SH-SY5Y (cell line): ENCODE measurements around the gene BDKRB2.

Experiments
- GATA2 ChIP-seq: IDR thresholded peaks from 2 replicates; pipeline ENCODE4 v1.6.1; 2011; ENCODE audit warnings: mild to moderate bottlenecking, low read depth, low read length
- GATA3 ChIP-seq: IDR thresholded peaks from 2 replicates; pipeline ENCODE4 v1.6.1; 2011; ENCODE audit warnings: low read depth, mild to moderate bottlenecking, low read length, moderate library complexity

BDKRB2 gene

GRCh38 chr14:96167224-96168148 is 37.2 kb upstream of the BDKRB2 start:
- TF ChIP-seq GATA2: no peak
- TF ChIP-seq GATA3: no peak

- no peak for TF ChIP-seq GATA3
These were observed 36.1 kb upstream of the BDKRB2 start for GRCh38 chr14:96168581-96168980.

DNA sequence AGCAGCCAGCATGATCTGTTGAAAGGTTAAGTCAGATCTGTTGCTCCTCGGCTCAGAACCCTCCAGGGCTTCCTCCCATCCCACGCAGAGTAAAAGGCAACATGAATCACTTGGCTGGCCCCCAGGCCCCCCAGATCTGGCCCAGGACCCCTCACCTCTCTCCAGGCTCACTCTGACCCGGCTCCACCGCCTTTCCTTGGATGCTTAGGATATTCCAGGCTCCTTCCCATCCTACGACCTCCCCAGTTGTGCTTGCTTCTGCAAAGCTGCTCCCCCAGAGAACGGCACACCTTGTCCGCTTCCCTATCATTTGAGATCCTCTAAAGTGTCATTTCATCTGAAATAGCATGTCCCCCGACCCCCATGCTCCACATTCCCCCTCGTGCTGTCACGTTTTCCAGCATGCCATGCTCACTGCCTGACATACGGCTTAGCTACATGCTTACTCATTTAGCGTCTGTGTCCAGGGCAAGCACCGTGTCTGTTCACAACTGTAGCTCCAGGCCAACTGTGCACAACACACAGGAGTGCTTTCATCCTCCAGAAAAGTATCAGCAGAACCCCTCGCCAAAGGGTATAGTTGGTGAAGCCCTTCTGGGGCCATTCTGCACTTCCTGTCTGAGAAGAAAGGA is 33.6 kb upstream of the BDKRB2 start:
- TF ChIP-seq GATA3 (no peak), GATA2 (no peak)

- no peak for TF ChIP-seq GATA2
- TF ChIP-seq GATA3: no peak
These were observed 30.8 kb upstream of the BDKRB2 start for GRCh38 chr14:96173636-96174475.

GRCh38 chr14:96176275-96176674 is 28.4 kb upstream of the BDKRB2 start:
- TF ChIP-seq GATA3 (no peak), GATA2 (no peak)

DNA sequence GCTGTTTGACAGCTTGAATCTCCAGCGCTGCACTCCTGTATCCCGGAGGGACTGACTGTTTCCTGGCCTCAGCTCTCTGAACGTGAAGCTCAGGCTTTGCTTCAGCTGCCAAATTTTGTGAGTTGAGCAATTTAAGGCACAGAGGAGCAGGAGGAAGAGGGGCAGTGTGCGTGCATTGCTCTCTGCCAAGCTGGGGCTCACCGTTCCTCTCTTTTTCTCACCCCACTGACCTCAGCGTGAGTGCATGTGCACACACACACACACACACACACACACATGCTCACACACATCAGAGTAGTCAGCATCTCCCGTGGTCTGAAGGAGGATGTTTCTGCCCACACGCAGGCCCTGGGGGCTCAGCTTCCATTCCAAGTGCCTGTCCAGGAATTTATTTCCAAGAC is 27.8 kb upstream of the BDKRB2 start:
- no peak for TF ChIP-seq GATA3
- TF ChIP-seq GATA2: no peak

GRCh38 chr14:96177766-96178375 is 26.8 kb upstream of the BDKRB2 start:
- TF ChIP-seq GATA2: no peak
- no peak for TF ChIP-seq GATA3

DNA sequence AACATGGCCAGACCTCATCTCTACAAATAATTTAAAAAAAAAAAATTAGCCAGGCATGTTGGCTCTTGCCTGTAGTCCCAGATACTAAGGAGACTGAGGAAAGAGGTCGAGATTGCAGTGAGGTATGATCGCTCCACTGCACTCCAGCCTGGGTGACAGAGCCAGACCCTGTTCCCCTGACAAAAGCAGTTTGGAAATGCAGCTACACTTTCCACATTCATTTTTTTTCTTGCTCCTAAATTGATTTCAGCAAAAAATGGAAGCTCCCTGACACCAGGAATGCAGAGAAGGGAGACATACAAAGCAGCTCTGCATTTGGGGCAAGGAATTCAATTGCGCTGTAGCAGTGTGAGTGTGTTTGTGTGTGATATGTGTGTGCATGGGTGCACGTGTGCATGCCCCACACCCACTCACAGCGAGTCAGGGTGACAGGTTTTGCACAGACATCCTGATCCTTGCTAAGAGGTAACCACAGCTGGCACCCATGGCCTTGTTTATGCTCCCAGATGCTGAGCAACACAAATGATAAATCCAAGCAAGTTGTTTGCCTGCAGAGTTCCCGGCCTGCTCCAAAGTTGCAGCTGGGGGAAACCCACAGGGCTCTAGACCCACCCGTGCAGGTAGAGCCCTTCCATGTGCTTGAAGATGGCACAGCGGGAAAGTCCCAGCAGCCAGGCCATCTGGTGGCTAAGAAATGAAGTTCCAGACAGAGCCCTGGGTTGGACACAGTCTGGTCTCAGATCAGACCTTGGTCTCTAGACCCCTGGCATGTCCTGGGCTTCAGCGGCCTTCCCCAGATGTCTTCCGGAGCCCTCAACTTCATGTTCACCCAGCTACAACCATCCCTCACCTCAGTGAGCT is 25.9 kb upstream of the BDKRB2 start:
- TF ChIP-seq GATA2: no peak
- no peak for TF ChIP-seq GATA3

DNA sequence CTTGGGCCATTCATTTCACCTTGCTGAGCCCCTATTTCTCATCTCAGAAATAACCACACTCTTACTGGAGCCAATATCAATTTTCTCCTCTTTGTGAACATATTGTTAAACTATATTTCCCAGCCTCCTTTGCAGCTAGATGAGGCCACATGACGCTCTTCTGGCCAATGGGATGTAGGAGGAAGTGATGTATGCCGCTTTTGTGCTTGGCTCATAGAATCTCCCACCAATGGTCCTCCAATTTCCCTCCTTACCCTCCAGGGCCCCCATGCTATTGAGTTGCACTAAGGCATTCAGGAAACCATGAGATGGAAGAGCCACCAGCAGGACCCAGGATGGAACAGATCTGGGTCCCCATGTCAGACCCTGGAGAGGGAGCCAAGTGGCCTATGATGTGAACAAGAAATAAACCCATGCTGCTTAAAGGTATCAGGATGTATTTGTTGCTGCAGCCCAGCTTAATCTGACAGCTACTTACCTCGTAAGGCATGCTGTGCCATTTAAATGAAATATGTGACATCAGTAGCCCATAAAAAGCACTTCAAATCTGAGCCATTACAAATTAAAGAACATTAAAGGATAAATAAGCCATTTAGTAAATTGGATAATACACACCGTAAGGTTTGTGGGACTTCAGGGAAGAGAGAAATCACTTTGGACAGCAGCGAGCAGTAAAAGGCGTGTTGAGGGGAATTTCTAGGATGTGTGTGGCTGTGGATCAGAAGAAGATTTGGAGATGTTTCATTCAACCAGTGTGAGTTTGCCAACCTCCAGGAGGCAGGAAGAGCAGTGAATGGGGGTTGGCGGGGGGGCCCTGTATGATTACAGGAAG is 24.4 kb upstream of the BDKRB2 start:
- TF ChIP-seq GATA2 (no peak), GATA3 (no peak)

- TF ChIP-seq GATA3: no peak
These were observed 23.2 kb upstream of the BDKRB2 start for GRCh38 chr14:96181186-96182056.

DNA sequence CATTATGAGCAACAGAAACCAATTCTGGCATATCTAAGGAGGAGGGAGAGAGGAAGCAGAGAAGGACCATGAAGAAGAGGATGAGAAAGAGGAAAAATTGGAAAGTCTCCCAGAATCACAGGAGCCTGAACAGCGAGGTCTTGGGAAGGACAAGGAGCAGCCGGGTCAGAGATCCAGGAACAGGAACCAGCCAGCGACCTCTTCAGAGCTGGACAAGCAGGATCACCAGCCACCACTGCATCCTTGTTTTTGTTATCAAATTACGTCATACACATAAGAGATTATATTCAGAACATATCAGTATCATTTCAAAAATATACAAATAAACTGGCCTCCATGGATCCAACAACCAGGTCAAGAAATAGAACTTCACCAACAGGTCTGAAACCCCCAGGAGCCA is 22.1 kb upstream of the BDKRB2 start:
- no peak for TF ChIP-seq GATA2
- TF ChIP-seq GATA3: no peak
